Vagina (tissue), 2 donors: Measurements from ENCODE around the gene TAC4.

ENCODE experiments used
- CTCF ChIP-seq, 3 experiments: fragments of 450-650 bp in 2 of 3; fragments of 200-600 bp in 1 of 3; sonication (generic) in 1 of 3; IDR thresholded peaks; one replicate each; pipeline ENCODE4 v1.5.1; 2017 to 2019; ENCODE audit warnings: antibody characterized with exemption in 3 of 3, mild to moderate bottlenecking in 2 of 3, moderate library complexity in 2 of 3
- POLR2A ChIP-seq, 2 donors: fragments of 450-650 bp; IDR thresholded peaks; one replicate each; pipeline ENCODE4 v1.6.1; 2017; ENCODE audit warnings: antibody characterized with exemption in 2 of 2, mild to moderate bottlenecking in 2 of 2, moderate library complexity in 2 of 2
- POLR2AphosphoS5 ChIP-seq, 2 donors: sonication (generic); formaldehyde crosslinking; IDR thresholded peaks; one replicate each; pipeline ENCODE4 v1.9.0; 2017; ENCODE audit warnings: antibody characterized with exemption in 2 of 2, mild to moderate bottlenecking in 2 of 2, low read depth in 1 of 2; ENCODE audit not compliant: insufficient read depth in 1 of 2

GRCh38 chr17:49788478-49789242 is 59.2 kb downstream of the TAC4 start, which contains the start of gene KAT7:
- TF ChIP-seq POLR2AphosphoS5 (IDR thresholded peaks at IDR 0.05; ENCODE audit: insufficient read depth in 1 of 2, low read depth in 1 of 2), result peak; percentile 93 to 99
- TF ChIP-seq CTCF (IDR thresholded peaks at IDR 0.05), result peak in 2 of 3 experiments; percentile 11 to 22
- TF ChIP-seq POLR2A (IDR thresholded peaks at IDR 0.05), result peak in 1 of 2 donors; percentile 79
